NCI-H526 treated with DMSO at 0.1 percent for 48 hours (cell line): Measurements from ENCODE around the gene MYL4.

Experiments used
- DNase-seq: peaks from one replicate; lab custom pipeline; 2025; lab: John Stamatoyannopoulos, UW

MYL4 gene

DNA sequence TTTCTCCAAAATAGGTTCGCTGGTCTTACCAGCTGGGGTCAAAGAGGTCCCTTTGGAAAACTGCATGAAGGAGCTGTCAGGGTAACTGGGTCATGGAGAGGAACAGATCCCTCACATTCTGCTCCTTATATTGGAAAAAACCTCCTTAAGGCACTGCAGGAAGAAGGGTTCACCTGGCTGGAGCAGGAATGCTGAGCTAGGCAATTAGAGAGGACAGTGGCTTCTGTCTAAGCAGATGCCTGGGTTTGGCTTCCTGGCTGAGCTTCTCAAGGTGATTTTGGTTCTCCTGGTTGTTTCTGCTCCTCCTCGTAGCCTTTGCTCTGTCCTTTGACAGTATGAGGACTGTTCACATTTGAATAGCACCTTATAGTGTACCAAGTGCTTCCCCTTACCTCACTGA lies 64.1 kb downstream of the MYL4 start:
- no peak for DNase-seq
